ENCODE measurements around the gene PALB2.

Gene PALB2

DNA sequence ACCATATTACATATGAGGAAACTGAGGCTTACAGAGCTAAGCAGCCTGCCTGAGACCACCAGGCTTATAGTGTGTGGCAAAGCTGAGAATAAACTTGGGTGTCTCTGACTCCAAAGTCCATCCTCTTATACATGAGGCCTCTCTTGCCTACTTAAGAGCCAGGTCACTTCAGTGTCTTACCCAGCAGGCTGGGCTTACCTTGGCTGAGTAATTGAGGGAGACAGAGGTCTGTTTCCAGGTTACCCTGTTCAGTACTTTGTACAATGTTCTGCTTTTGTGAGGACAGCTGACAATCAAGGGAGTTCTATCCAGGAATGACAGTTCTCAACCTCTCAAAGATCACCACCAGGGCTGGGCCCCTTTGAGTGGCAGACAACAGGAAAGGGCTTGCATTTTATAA lies 59.3 kb downstream of the PALB2 start:
- H3K27ac Mint-ChIP-seq: no peak overlapping the region

DNA sequence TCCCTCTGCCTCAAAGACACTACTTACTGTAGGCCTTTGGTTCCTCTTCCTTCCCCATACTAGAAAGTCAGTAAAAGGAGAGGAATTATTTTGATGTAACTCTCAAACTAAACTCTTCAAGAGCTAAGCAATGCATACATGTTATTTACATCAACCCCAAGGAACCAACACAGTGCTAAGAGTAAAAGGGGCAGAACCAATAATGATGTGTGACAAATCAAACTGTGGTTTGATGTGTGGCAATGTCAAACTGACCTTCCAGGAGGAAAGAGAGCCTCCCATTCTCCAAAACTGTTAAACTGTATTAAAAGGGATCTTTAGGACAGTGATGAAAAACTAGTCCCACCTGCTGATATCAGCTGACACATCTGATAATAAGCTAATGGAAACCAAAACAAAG lies 60.7 kb downstream of the PALB2 start:
- Mint-ChIP-seq H3K9me3 (no peaks in the 10 kb centered on the region), H3K4me1 (no peaks in the 10 kb centered on the region), H3K36me3 (ENCODE audit: low read depth) (peaks cover 50% of the 10 kb centered on the region), H3K4me3 (no peak overlapping the region), H3K27me3 (ENCODE audit: low read depth, poor library complexity) (no peaks in the 10 kb centered on the region), H3K27ac (peak overlapping the region; percentile 60)
- no peak for DNase-seq
- TF ChIP-seq, protein P1, sequence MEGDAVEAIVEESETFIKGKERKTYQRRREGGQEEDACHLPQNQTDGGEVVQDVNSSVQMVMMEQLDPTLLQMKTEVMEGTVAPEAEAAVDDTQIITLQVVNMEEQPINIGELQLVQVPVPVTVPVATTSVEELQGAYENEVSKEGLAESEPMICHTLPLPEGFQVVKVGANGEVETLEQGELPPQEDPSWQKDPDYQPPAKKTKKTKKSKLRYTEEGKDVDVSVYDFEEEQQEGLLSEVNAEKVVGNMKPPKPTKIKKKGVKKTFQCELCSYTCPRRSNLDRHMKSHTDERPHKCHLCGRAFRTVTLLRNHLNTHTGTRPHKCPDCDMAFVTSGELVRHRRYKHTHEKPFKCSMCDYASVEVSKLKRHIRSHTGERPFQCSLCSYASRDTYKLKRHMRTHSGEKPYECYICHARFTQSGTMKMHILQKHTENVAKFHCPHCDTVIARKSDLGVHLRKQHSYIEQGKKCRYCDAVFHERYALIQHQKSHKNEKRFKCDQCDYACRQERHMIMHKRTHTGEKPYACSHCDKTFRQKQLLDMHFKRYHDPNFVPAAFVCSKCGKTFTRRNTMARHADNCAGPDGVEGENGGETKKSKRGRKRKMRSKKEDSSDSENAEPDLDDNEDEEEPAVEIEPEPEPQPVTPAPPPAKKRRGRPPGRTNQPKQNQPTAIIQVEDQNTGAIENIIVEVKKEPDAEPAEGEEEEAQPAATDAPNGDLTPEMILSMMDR (IDR thresholded peaks at IDR 0.05): no peak

More for the DNA sequence above, 59.3 kb downstream of the PALB2 start:
- no peaks in the 10 kb centered on the region for H3K9me3 Mint-ChIP-seq
- no peaks in the 10 kb centered on the region for H3K27me3 Mint-ChIP-seq (ENCODE audit: low read depth, poor library complexity)
- TF ChIP-seq, protein P1 (IDR thresholded peaks at IDR 0.05): no peak
- no peak overlapping the region for H3K4me3 Mint-ChIP-seq
- no peak for DNase-seq
- peaks cover 49% of the 10 kb centered on the region for H3K36me3 Mint-ChIP-seq (ENCODE audit: low read depth)
- no peaks in the 10 kb centered on the region for H3K4me1 Mint-ChIP-seq

DNA sequence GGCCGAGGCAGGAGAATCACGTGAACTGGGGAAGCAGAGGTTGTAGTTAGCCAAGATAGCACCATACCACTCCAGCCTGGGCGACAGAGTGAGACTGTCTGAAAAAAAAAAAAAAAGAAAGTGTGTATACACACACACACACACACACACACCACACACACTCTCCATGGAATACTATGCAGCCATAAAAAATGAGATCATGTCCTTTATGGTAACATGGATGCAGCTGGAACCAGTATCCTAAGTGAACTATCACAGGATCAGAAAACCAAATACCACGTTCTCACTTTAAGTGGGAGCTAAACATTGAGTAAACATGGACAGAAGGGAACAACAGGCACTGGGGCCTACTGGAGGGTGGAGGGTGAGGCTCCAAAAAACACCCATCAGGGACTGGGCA lies 61.7 kb downstream of the PALB2 start:
- Mint-ChIP-seq H3K4me3 (no peak overlapping the region), H3K4me1 (no peaks in the 10 kb centered on the region), H3K27ac (peak overlapping the region; percentile 39)

DNA sequence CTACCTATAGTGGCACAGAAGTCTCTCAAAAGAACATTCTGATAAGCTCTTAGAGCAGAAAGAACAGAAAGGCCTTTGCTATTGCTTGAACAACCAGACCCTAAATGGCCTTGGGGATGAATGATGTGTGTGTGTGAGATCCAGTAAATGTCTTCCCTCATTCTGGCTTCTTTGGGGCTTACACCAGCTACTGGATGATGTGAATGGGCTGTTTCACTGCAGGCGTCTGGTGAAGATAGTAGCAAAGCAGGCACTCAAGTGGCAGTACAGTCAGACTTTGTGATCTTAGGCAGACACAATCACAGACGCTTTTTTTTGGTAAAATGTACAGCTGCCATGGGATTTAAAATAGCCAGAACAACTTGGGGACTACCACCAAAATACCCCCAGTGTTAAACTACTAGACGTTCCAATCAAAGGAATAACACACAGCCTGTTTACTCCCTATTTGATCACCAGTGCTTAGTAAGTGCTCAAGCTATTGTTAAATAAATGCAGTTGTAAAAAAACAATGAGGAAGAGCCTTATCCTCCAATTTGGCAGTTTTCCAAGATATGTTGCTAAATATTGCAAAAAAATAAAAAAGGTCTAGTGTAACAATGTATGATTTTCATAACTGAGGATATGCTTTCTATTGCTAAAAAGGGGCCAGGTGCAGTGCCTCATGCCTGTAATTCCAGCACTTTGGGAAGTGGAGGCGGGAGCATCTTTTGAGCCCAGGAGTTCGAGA lies 62.8 kb downstream of the PALB2 start:
- TF ChIP-seq, protein P1 (IDR thresholded peaks at IDR 0.05): no peak
- no peaks in the 10 kb centered on the region for H3K27me3 Mint-ChIP-seq (ENCODE audit: low read depth, poor library complexity)
- H3K4me1 Mint-ChIP-seq: no peaks in the 10 kb centered on the region
- peaks cover 48% of the 10 kb centered on the region for H3K36me3 Mint-ChIP-seq (ENCODE audit: low read depth)
- no peak for DNase-seq
- H3K4me3 Mint-ChIP-seq: no peak overlapping the region
- H3K9me3 Mint-ChIP-seq: no peaks in the 10 kb centered on the region
- peak overlapping the region; percentile 60 for H3K27ac Mint-ChIP-seq

More for the DNA sequence above, 61.7 kb downstream of the PALB2 start:
- H3K9me3 Mint-ChIP-seq: no peaks in the 10 kb centered on the region
- no peaks in the 10 kb centered on the region for H3K27me3 Mint-ChIP-seq (ENCODE audit: low read depth, poor library complexity)
- no peak for DNase-seq
- TF ChIP-seq, protein P1 (IDR thresholded peaks at IDR 0.05): no peak
- H3K36me3 Mint-ChIP-seq (ENCODE audit: low read depth): peaks cover 51% of the 10 kb centered on the region

DNA sequence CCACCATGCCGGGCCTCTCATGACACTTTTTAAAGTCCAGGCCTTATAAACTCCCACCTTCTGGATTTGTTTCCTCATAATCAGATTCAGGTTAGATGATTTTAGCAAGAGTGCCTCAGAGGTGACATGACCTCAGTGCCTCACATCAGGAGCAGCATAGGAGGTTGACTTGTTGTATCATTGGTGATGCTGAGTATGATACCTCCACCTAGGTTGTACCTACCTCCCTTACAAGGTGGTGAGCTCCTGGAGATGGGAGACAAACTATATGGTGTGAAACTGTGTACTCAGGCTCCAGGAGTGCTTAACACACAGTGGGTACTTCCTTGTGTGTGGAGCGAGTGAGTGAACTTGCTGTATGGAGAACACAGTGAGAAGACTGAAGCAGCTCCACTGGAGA lies 63.6 kb downstream of the PALB2 start:
- no peak overlapping the region for H3K4me3 Mint-ChIP-seq
- TF ChIP-seq, protein P1 (IDR thresholded peaks at IDR 0.05): no peak

DNA sequence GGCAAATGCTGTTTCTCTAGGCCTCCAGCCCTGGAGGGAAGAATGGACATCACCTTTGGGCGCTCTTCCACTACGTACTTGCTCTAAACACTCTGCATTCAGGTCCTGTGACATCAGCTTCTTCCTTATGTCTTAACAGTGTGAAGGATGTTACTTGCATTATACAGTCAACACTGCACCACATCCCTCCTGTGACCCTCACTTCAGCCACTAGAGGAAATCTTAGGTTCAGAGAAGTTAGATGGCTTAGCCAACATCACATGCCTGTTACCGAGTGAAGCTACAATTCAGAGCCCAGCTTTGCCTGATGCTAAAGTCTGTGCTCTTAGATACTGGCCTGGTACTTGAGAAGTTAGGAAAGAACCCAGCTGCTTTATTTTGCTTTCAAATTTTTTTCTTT lies 65.3 kb downstream of the PALB2 start:
- TF ChIP-seq, protein P1 (IDR thresholded peaks at IDR 0.05): no peak
- peaks cover 52% of the 10 kb centered on the region for H3K36me3 Mint-ChIP-seq (ENCODE audit: low read depth)
- no peaks in the 10 kb centered on the region for H3K4me1 Mint-ChIP-seq
- no peak overlapping the region for H3K4me3 Mint-ChIP-seq
- no peak overlapping the region for H3K27ac Mint-ChIP-seq
- DNase-seq: no peak
- no peaks in the 10 kb centered on the region for H3K9me3 Mint-ChIP-seq
- H3K27me3 Mint-ChIP-seq (ENCODE audit: low read depth, poor library complexity): no peaks in the 10 kb centered on the region

More for the DNA sequence above, 63.6 kb downstream of the PALB2 start:
- Mint-ChIP-seq H3K4me1 (no peaks in the 10 kb centered on the region), H3K27ac (no peak overlapping the region), H3K27me3 (ENCODE audit: low read depth, poor library complexity) (no peaks in the 10 kb centered on the region), H3K36me3 (ENCODE audit: low read depth) (peaks cover 46% of the 10 kb centered on the region), H3K9me3 (no peaks in the 10 kb centered on the region)
- DNase-seq: no peak
